ENCODE results near the gene LCN1. TPM values are rescaled to one million over a fixed set of nuclear protein-coding genes. Genes with fewer than 3 reads are reported as not detected.
A peak's percentile ranks its signal among the peaks of the same experiment; 100 is the strongest.

The LCN1 gene
- total and polyA plus RNA-seq, 2 of the 8 experiments (the other 6 are each of a cell fraction or from before 2014, with no cell fraction given): not detected

- no peak; a peak in 1 of 4 replicates for TF ChIP-seq RAD21 (IDR thresholded peaks at IDR 0.05 in 1 of 2, conservative IDR thresholded peaks at IDR 0.05 in 1 of 2; ENCODE audit: low read depth in 2 of 2, low read length in 2 of 2)
- no peak for TF ChIP-seq EP300 (IDR thresholded peaks at IDR 0.05; ENCODE audit: borderline replicate concordance in 1 of 2, low read depth in 2 of 2, low read length in 2 of 2)
- no peak for TF ChIP-seq CBX5 (IDR thresholded peaks at IDR 0.05; ENCODE audit: low read depth, low read length)
- no peak; the same call in 1 of the 2 replicates for TF ChIP-seq GABPA (IDR thresholded peaks at IDR 0.05; ENCODE audit: borderline replicate concordance, insufficient read depth, low read length)
- 0 out of 2 replicates have a peak, but pooled peaks have one; percentile 27 for TF ChIP-seq PHF8 (conservative IDR thresholded peaks at IDR 0.05; ENCODE audit: low read depth, low read length)
- no peak for TF ChIP-seq SP4 (IDR thresholded peaks at IDR 0.05; ENCODE audit: low read length)
- TF ChIP-seq BCL11A (IDR thresholded peaks at IDR 0.05; ENCODE audit: low read depth in 2 of 2, low read length in 2 of 2): no peak
- TF ChIP-seq POLR2AphosphoS5 (IDR thresholded peaks at IDR 0.05; ENCODE audit: low read depth, low read length): no peak
- TF ChIP-seq NRF1 (IDR thresholded peaks at IDR 0.05; ENCODE audit: low read depth, low read length): no peak
- no peak for TF ChIP-seq CEBPB (IDR thresholded peaks at IDR 0.05; ENCODE audit: low read depth, low read length)
- no peak for TF ChIP-seq CHD2 (IDR thresholded peaks at IDR 0.05; ENCODE audit: low read length)
- peak; percentile 37 for TF ChIP-seq ASH2L (IDR thresholded peaks at IDR 0.05; ENCODE audit: low read length)
- no peak for TF ChIP-seq SIRT6 (IDR thresholded peaks at IDR 0.05; ENCODE audit: low read length)
- peak; percentile 55; the same call in 1 of the 2 replicates for TF ChIP-seq GTF2F1 (IDR thresholded peaks at IDR 0.05; ENCODE audit: borderline replicate concordance, low read depth, low read length)
- no peak for TF ChIP-seq EGR1 (IDR thresholded peaks at IDR 0.05; ENCODE audit: borderline replicate concordance, low read depth, low read length)
- no peak for TF ChIP-seq POLR2A (IDR thresholded peaks at IDR 0.05; ENCODE audit: control extremely low read depth in 1 of 2, low read depth in 2 of 2, low read length in 2 of 2)
- no peak for TF ChIP-seq BRCA1 (IDR thresholded peaks at IDR 0.05; ENCODE audit: low read depth, low read length)
- no peak for TF ChIP-seq E2F6 (IDR thresholded peaks at IDR 0.05)
- TF ChIP-seq JUND (IDR thresholded peaks at IDR 0.05; ENCODE audit: low read length): no peak
- no peak for TF ChIP-seq NANOG (IDR thresholded peaks at IDR 0.05; ENCODE audit: insufficient read depth, low read depth, low read length, poor library complexity, severe bottlenecking)
- TF ChIP-seq SP2 (IDR thresholded peaks at IDR 0.05; ENCODE audit: low read length): no peak
- TF ChIP-seq CREB1 (IDR thresholded peaks at IDR 0.05): no peak
- TF ChIP-seq TEAD4 (IDR thresholded peaks at IDR 0.05; ENCODE audit: low read depth, low read length): 0 out of 2 replicates have a peak, but pooled peaks have one; percentile 46
- TF ChIP-seq RFX5 (IDR thresholded peaks at IDR 0.05; ENCODE audit: borderline replicate concordance, low read depth, low read length): no peak
- TF ChIP-seq POU5F1 (IDR thresholded peaks at IDR 0.05; ENCODE audit: low read depth, low read length): no peak
- TF ChIP-seq BACH1 (IDR thresholded peaks at IDR 0.05; ENCODE audit: low read length): peak; percentile 44; the same call in 1 of the 2 replicates
These were observed 21.7 kb upstream of the LCN1 start (continued) for GRCh38 chr9:135499326-135500070.

Data from H1 (cell line).